Bronchus fibroblast of lung (primary cell): ENCODE data around the gene HASPIN. TPM values are rescaled to one million over a fixed set of nuclear protein-coding genes. Genes with fewer than 3 reads are reported as not detected.

Source experiments
- total RNA-seq: library from RNA; depleted of rRNA; stranded (reverse); fragments of >200 nt; gene quantifications from 2 replicates; pipeline ENCODE4 v1.2.3, GENCODE V29; 2015

HASPIN gene
- 9.7 and 13.1 TPM in 2 replicates for total RNA-seq

GRCh38 chr17:3723556-3724377 is at the start of gene HASPIN:
Gene HASPIN, plus strand, starts transcription at chr17:3723903. Its CDS starts 33 bp downstream, at chr17:3723936.

DNA sequence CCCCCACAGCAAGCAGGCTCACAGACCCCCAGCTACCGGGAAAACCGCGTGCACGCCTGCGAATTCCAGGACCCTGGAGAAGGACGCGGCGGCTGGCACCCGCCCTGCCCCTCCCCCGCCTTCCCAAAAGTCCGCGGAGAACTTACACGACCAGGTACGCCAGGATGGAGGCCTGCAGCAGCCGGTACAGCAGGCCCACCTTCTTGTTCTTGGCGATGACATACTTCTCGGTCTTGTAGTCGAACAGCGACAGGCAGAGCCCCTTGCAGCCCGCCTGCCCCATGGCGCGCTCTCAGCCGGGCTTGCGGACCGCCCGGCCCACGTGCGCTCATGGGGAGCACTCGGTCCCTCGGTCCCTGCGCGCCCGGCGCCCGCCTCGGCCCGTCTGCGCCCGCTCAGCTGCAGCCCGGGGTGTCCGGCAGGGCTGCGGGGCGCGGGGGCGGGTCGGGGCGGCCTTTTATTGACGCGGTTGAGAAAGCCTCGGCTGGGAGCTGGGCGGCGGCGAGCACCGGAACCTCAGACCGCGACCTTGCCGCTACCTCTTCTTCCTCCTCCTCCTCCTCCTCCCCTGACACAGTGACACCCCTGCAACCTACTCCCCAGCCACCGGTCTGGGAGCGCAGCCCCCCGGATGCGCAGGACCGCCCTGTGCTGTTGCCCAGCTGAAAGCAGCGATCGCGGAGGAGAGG is 27.8 kb upstream of the HASPIN start, which contains the start of gene P2RX5:
TSS of gene P2RX5 (minus strand) at position 433 of the 689 bp plus-strand sequence. CDS start at position 283, 150 bp downstream.

Other genes starting within 250 kb of the HASPIN start
- under 0.01 TPM in 1 of 2 replicates, not detected in the other for gene ASPA, start 247.9 kb upstream of the HASPIN start, total RNA-seq
- gene TRPV3, start 166.1 kb upstream of the HASPIN start, total RNA-seq, result under 0.01 and 0.30 TPM in 2 replicates
- gene TRPV1, start 114.5 kb upstream of the HASPIN start, total RNA-seq, result 0.50 and 1.0 TPM in 2 replicates
- gene SHPK, start 87.7 kb upstream of the HASPIN start, total RNA-seq, result 17.3 and 17.5 TPM in 2 replicates
- gene CTNS, start 87.1 kb upstream of the HASPIN start, total RNA-seq, result 18.7 and 19.9 TPM in 2 replicates
- 287 and 309 TPM in 2 replicates for gene TAX1BP3, start 55.3 kb upstream of the HASPIN start, total RNA-seq
- gene EMC6, start 55.1 kb upstream of the HASPIN start, total RNA-seq, result 35.3 and 43.9 TPM in 2 replicates
- gene P2RX5, start 27.7 kb upstream of the HASPIN start, total RNA-seq, result 1.0 and 1.3 TPM in 2 replicates
- 20.8 and 28.7 TPM in 2 replicates for gene ITGAE, start 77.3 kb downstream of the HASPIN start, total RNA-seq
- gene NCBP3, start 122.3 kb downstream of the HASPIN start, total RNA-seq, result 9.1 and 10.3 TPM in 2 replicates
- 3.1 and 3.5 TPM in 2 replicates for gene CAMKK1, start 169.2 kb downstream of the HASPIN start, total RNA-seq
- under 0.01 TPM in 1 of 2 replicates, not detected in the other for gene P2RX1, start 192.6 kb downstream of the HASPIN start, total RNA-seq
- gene ATP2A3, start 240.5 kb downstream of the HASPIN start, total RNA-seq, result 0.45 and 0.84 TPM in 2 replicates